Left renal cortex interstitium (tissue), 4 donors: ENCODE measurements around the gene YTHDF1. TPM values are rescaled to one million over a fixed set of nuclear protein-coding genes. Genes with fewer than 3 reads are reported as not detected.

Experiments
- DNase-seq, 4 donors: peaks; one replicate each; pipeline ENCODE4 v3.0.0-alpha.2; 2013; ENCODE audit warnings: low read depth in 4 of 4, low spot score in 2 of 4, missing footprints in 1 of 4
- polyA plus RNA-seq, 4 donors: library from polyadenylated mRNA; unstranded; fragments of 120-200 nt; gene quantifications; one replicate each; pipeline ENCODE4 v1.2.1, GENCODE V29; 2013; ENCODE audit not compliant: insufficient read length in 4 of 4

YTHDF1 gene
- polyA plus RNA-seq, 4 donors = 42.0 to 45.6 (median 44.3) TPM

GRCh38 chr20:63187338-63188158 is 28.4 kb downstream of the YTHDF1 start:
- no peak for DNase-seq

GRCh38 chr20:63186528-63187316 is 29.2 kb downstream of the YTHDF1 start:
- DNase-seq = no peak

GRCh38 chr20:63186084-63186483 is 29.8 kb downstream of the YTHDF1 start:
- DNase-seq = no peak

GRCh38 chr20:63185215-63185796 is 30.6 kb downstream of the YTHDF1 start:
- no peak for DNase-seq

GRCh38 chr20:63183422-63184146 is 32.3 kb downstream of the YTHDF1 start:
- no peak for DNase-seq

- no peak for DNase-seq
Measured at GRCh38 chr20:63182946-63183415, 33.0 kb downstream of the YTHDF1 start.

GRCh38 chr20:63182425-63182824 is 33.5 kb downstream of the YTHDF1 start:
- no peak for DNase-seq

- DNase-seq = no peak
Measured at GRCh38 chr20:63181226-63181625, 34.7 kb downstream of the YTHDF1 start.

- DNase-seq = no peak
Measured at GRCh38 chr20:63180569-63181185, 35.3 kb downstream of the YTHDF1 start.

GRCh38 chr20:63179687-63180568 is 36.0 kb downstream of the YTHDF1 start:
- DNase-seq = no peak

- DNase-seq = no peak
Measured at GRCh38 chr20:63178889-63179686, 36.8 kb downstream of the YTHDF1 start.

GRCh38 chr20:63178446-63178820 is 37.5 kb downstream of the YTHDF1 start:
- no peak for DNase-seq

- DNase-seq = no peak
Measured at GRCh38 chr20:63177785-63178445, 38.0 kb downstream of the YTHDF1 start.

- no peak for DNase-seq
Measured at GRCh38 chr20:63177134-63177784, 38.7 kb downstream of the YTHDF1 start.

- no peak for DNase-seq
Measured at GRCh38 chr20:63176427-63177133, 39.4 kb downstream of the YTHDF1 start.

GRCh38 chr20:63176034-63176426 is 39.9 kb downstream of the YTHDF1 start:
- DNase-seq = peak in 1 of 4 donors; percentile 46
